Adrenal gland (tissue), 12 donors: Measurements from ENCODE around the gene TSHZ2. TPM values are rescaled to one million over a fixed set of nuclear protein-coding genes. Genes with fewer than 3 reads are reported as not detected.

ENCODE experiments used
- DNase-seq, 7 donors: peaks; one replicate each; pipeline ENCODE4 v3.0.0-alpha.2; 2019 to 2020
- H3K27ac ChIP-seq, 5 donors: fragments of 200-600 bp; sonication (generic) in 4 of 5; 1 replicate in 3 of 5; 2 replicates in 2 of 5; pipeline versions ENCODE4 v1.5.1 to v1.8.0; 2016 to 2020; ENCODE audit warnings: mild to moderate bottlenecking in 1 of 5
- H3K27me3 ChIP-seq: fragments of 200-600 bp; 2 replicates; pipeline ENCODE4 v1.8.0; 2021
- H3K36me3 ChIP-seq, 2 donors: fragments of 200-600 bp; replicated peaks in 1 of 2; 1 replicate in 1 of 2; 2 replicates in 1 of 2; pipeline versions ENCODE4 v1.5.1 to v1.8.0; 2018 to 2022
- H3K4me1 ChIP-seq, 2 donors: fragments of 200-600 bp; replicated peaks in 1 of 2; 1 replicate in 1 of 2; 2 replicates in 1 of 2; pipeline versions ENCODE4 v1.5.1 to v1.8.0; 2018 to 2021
- H3K4me3 ChIP-seq, 4 donors: fragments of 200-600 bp; sonication (generic) in 3 of 4; one replicate each; pipeline ENCODE4 v1.5.1; 2016 to 2018
- H3K9me3 ChIP-seq, 3 donors: fragments of 200-600 bp; sonication (generic) in 1 of 3; replicated peaks in 1 of 3; 1 replicate in 2 of 3; 2 replicates in 1 of 3; pipeline versions ENCODE4 v1.5.1 to v1.8.0; 2016 to 2021
- CTCF ChIP-seq, 6 experiments: fragments of 450-650 bp in 4 of 6; fragments of 200-600 bp in 2 of 6; sonication (generic) in 1 of 6; IDR thresholded peaks; 1 replicate in 5 of 6; 2 replicates in 1 of 6; pipeline versions ENCODE4 v1.5.1 to v1.8.0; 2016 to 2021; ENCODE audit warnings: antibody characterized with exemption in 6 of 6, mild to moderate bottlenecking in 2 of 6, moderate library complexity in 1 of 6
- POLR2A ChIP-seq, 2 donors: fragments of 450-650 bp; IDR thresholded peaks; one replicate each; pipeline ENCODE4 v1.6.1; 2017; ENCODE audit warnings: antibody characterized with exemption in 2 of 2, mild to moderate bottlenecking in 2 of 2, moderate library complexity in 1 of 2
- WGBS, 4 donors: extraction: QIAGEN DNeasy Blood & Tissue Kit in 2 of 4; methylation state at CpG; one replicate each; pipeline versions ENCODE4 v1.1.5 to v1.1.7; 2013 to 2017; 5-methylcytosine and 5-hydroxymethylcytosine counted together
- intact Hi-C, 2 donors: fragments of 100-400 bp; cut with DNase I; formaldehyde crosslinking; loops; one replicate each; pipeline versions ENCODE4 v1.14.1 to v1.15.0; 2022 to 2023
- polyA plus RNA-seq, 3 donors: library from polyadenylated mRNA; stranded (reverse); fragments of 200-250 nt in 2 of 3; fragments of 350-450 nt in 1 of 3; fragmentation: Illumina TruSeq in 1 of 3; extraction: RNeasy Lipid Tissue Mini Kit (QIAGEN cat#74804) in 1 of 3; gene quantifications; one replicate each; pipeline ENCODE4 v1.2.3, GENCODE V29; 2013 to 2014
- total RNA-seq, 9 donors: library from RNA; depleted of rRNA in 4 of 9; stranded (reverse); fragments of >200 nt in 4 of 9; fragments of 120-200 nt in 1 of 9; fragmentation: NEBNext Ultra II Directional in 1 of 9; extraction: Animal tissue kit (Norgen Biotek cat#: 25700) in 1 of 9; gene quantifications; one replicate each; pipeline versions ENCODE4 v1.1.0 to v1.2.4, GENCODE V29; 2013 to 2023
- donor health status: healthy with polysubstance abuse.
- donor health status: Bipolar disorder and iron deficiency.
- donor health status: DM: yes; HTN: yes; CAD: no.
- donor health status: DM: no; HTN: no; CAD: no.
- donor health status: DM: no; HTN: no; CAD: no.
- donor health status: DM: yes; HTN: yes; CAD: no.

TSHZ2 gene
- total and polyA plus RNA-seq, 12 donors, result 20.5 to 87.1 (median 52.4) TPM

- DNase-seq, result peak in 1 of 7 donors; percentile 14
- WGBS, 4 donors, result 64 to 98% (median 87%) methylated on average over 7 of the region's 7 CpGs
- Histone ChIP-seq H3K4me3 (no peak overlapping the region), H3K36me3 (no peaks in the 10 kb centered on the region), H3K27ac (peak overlapping the region in 3 of 5 donors; percentile 15 to 75 (median 69)), H3K4me1 (peaks cover 5 to 24% of the 10 kb centered on the region in 2 donors), H3K27me3 (no peaks in the 10 kb centered on the region), H3K9me3 (no peaks in the 10 kb centered on the region)
- TF ChIP-seq POLR2A (IDR thresholded peaks at IDR 0.05) (no peak), CTCF (IDR thresholded peaks at IDR 0.05) (no peak)
- intact Hi-C loops, result no loop called here
Observed at GRCh38 chr20:53445932-53446331, 473.8 kb downstream of the TSHZ2 start.

- intact Hi-C loops, result no loop called here
- TF ChIP-seq CTCF (IDR thresholded peaks at IDR 0.05), result no peak
- no peak for DNase-seq
- no peaks in the 10 kb centered on the region for H3K9me3 ChIP-seq
- no peaks in the 10 kb centered on the region for H3K36me3 ChIP-seq
- H3K27me3 ChIP-seq, result no peaks in the 10 kb centered on the region
- peaks cover 5 to 24% of the 10 kb centered on the region in 2 donors for H3K4me1 ChIP-seq
- 71 to 76% (median 76%) methylated on average over 3 of the region's 3 CpGs for WGBS, 4 donors
- no peak overlapping the region for H3K4me3 ChIP-seq
- H3K27ac ChIP-seq, result no peak overlapping the region
Observed at GRCh38 chr20:53447316-53447715, 475.2 kb downstream of the TSHZ2 start.

GRCh38 chr20:53448426-53448825, 476.3 kb downstream of the TSHZ2 start:
- no peak for DNase-seq
- Histone ChIP-seq H3K4me1 (peaks cover 5 to 24% of the 10 kb centered on the region in 2 donors), H3K9me3 (no peaks in the 10 kb centered on the region), H3K27me3 (no peaks in the 10 kb centered on the region), H3K27ac (no peak overlapping the region), H3K36me3 (no peaks in the 10 kb centered on the region), H3K4me3 (no peak overlapping the region)
- TF ChIP-seq POLR2A (IDR thresholded peaks at IDR 0.05) (no peak), CTCF (IDR thresholded peaks at IDR 0.05) (no peak)
- WGBS, 4 donors, result 73 to 95% (median 92%) methylated on average over 1 of the region's 1 CpG
- intact Hi-C loops, result no loop called here

- Histone ChIP-seq H3K9me3 (no peaks in the 10 kb centered on the region), H3K27ac (no peak overlapping the region), H3K4me3 (no peak overlapping the region), H3K36me3 (no peaks in the 10 kb centered on the region), H3K4me1 (peaks cover 5 to 22% of the 10 kb centered on the region in 2 donors), H3K27me3 (no peaks in the 10 kb centered on the region)
- no peak for TF ChIP-seq POLR2A (IDR thresholded peaks at IDR 0.05)
- TF ChIP-seq CTCF (IDR thresholded peaks at IDR 0.05), result no peak
- intact Hi-C loops, result no loop called here
- DNase-seq, result no peak
Observed at GRCh38 chr20:53448875-53449274, 476.7 kb downstream of the TSHZ2 start.
